Adrenal gland (tissue), 12 donors: ENCODE measurements around the gene ANK2. TPM values are rescaled to one million over a fixed set of nuclear protein-coding genes. Genes with fewer than 3 reads are reported as not detected.
"Not testable (repeated sequence)": the region's sequence is repeated elsewhere in the genome, so short reads cannot be mapped to it uniquely, and the experiment has no call there.

Experiments
- DNase-seq, 7 donors: peaks; one replicate each; pipeline ENCODE4 v3.0.0-alpha.2; 2019 to 2020
- H3K27ac ChIP-seq, 5 donors: fragments of 200-600 bp; sonication (generic) in 4 of 5; 1 replicate in 3 of 5; 2 replicates in 2 of 5; pipeline versions ENCODE4 v1.5.1 to v1.8.0; 2016 to 2020; ENCODE audit warnings: mild to moderate bottlenecking in 1 of 5
- H3K27me3 ChIP-seq: fragments of 200-600 bp; 2 replicates; pipeline ENCODE4 v1.8.0; 2021
- H3K36me3 ChIP-seq, 2 donors: fragments of 200-600 bp; replicated peaks in 1 of 2; 1 replicate in 1 of 2; 2 replicates in 1 of 2; pipeline versions ENCODE4 v1.5.1 to v1.8.0; 2018 to 2022
- H3K4me1 ChIP-seq, 2 donors: fragments of 200-600 bp; replicated peaks in 1 of 2; 1 replicate in 1 of 2; 2 replicates in 1 of 2; pipeline versions ENCODE4 v1.5.1 to v1.8.0; 2018 to 2021
- H3K4me3 ChIP-seq, 4 donors: fragments of 200-600 bp; sonication (generic) in 3 of 4; one replicate each; pipeline ENCODE4 v1.5.1; 2016 to 2018
- H3K9me3 ChIP-seq, 3 donors: fragments of 200-600 bp; sonication (generic) in 1 of 3; replicated peaks in 1 of 3; 1 replicate in 2 of 3; 2 replicates in 1 of 3; pipeline versions ENCODE4 v1.5.1 to v1.8.0; 2016 to 2021
- CTCF ChIP-seq, 6 experiments: fragments of 450-650 bp in 4 of 6; fragments of 200-600 bp in 2 of 6; sonication (generic) in 1 of 6; IDR thresholded peaks; 1 replicate in 5 of 6; 2 replicates in 1 of 6; pipeline versions ENCODE4 v1.5.1 to v1.8.0; 2016 to 2021; ENCODE audit warnings: antibody characterized with exemption in 6 of 6, mild to moderate bottlenecking in 2 of 6, moderate library complexity in 1 of 6
- POLR2A ChIP-seq, 2 donors: fragments of 450-650 bp; IDR thresholded peaks; one replicate each; pipeline ENCODE4 v1.6.1; 2017; ENCODE audit warnings: antibody characterized with exemption in 2 of 2, mild to moderate bottlenecking in 2 of 2, moderate library complexity in 1 of 2
- WGBS, 4 donors: extraction: QIAGEN DNeasy Blood & Tissue Kit in 2 of 4; methylation state at CpG; one replicate each; pipeline versions ENCODE4 v1.1.5 to v1.1.7; 2013 to 2017; 5-methylcytosine and 5-hydroxymethylcytosine counted together
- intact Hi-C, 2 donors: fragments of 100-400 bp; cut with DNase I; formaldehyde crosslinking; loops; one replicate each; pipeline versions ENCODE4 v1.14.1 to v1.15.0; 2022 to 2023
- polyA plus RNA-seq, 3 donors: library from polyadenylated mRNA; stranded (reverse); fragments of 200-250 nt in 2 of 3; fragments of 350-450 nt in 1 of 3; fragmentation: Illumina TruSeq in 1 of 3; extraction: RNeasy Lipid Tissue Mini Kit (QIAGEN cat#74804) in 1 of 3; gene quantifications; one replicate each; pipeline ENCODE4 v1.2.3, GENCODE V29; 2013 to 2014
- total RNA-seq, 9 donors: library from RNA; depleted of rRNA in 4 of 9; stranded (reverse); fragments of >200 nt in 4 of 9; fragments of 120-200 nt in 1 of 9; fragmentation: NEBNext Ultra II Directional in 1 of 9; extraction: Animal tissue kit (Norgen Biotek cat#: 25700) in 1 of 9; gene quantifications; one replicate each; pipeline versions ENCODE4 v1.1.0 to v1.2.4, GENCODE V29; 2013 to 2023
- donor health status: healthy with polysubstance abuse.
- donor health status: Bipolar disorder and iron deficiency.
- donor health status: DM: yes; HTN: yes; CAD: no.
- donor health status: DM: no; HTN: no; CAD: no.
- donor health status: DM: no; HTN: no; CAD: no.
- donor health status: DM: yes; HTN: yes; CAD: no.

ANK2 gene
- total and polyA plus RNA-seq, 12 donors = 6.5 to 229 (median 56.1) TPM

GRCh38 chr4:113179091-113179490 lies 129.6 kb downstream of the ANK2 start:
- Histone ChIP-seq H3K27me3 (no peaks in the 10 kb centered on the region), H3K27ac (no peak overlapping the region), H3K36me3 (no peaks in the 10 kb centered on the region), H3K9me3 (no peaks in the 10 kb centered on the region), H3K4me3 (no peak overlapping the region), H3K4me1 (peaks cover 0 to 18% of the 10 kb centered on the region in 2 donors)
- no peak for TF ChIP-seq POLR2A (IDR thresholded peaks at IDR 0.05)
- TF ChIP-seq CTCF (IDR thresholded peaks at IDR 0.05) = no peak
- DNase-seq = no peak
- intact Hi-C loops = no loop called here
- WGBS, 4 donors = 50 to 88% (median 60%) methylated on average over 1 of the region's 1 CpG

- WGBS, 4 donors = 57 to 68% (median 62%) methylated on average over 2 of the region's 2 CpGs
- intact Hi-C loops = no loop called here
- no peak for DNase-seq
- Histone ChIP-seq H3K9me3 (no peaks in the 10 kb centered on the region), H3K4me1 (peaks cover 0 to 18% of the 10 kb centered on the region in 2 donors), H3K27ac (no peak overlapping the region), H3K36me3 (no peaks in the 10 kb centered on the region), H3K4me3 (no peak overlapping the region), H3K27me3 (no peaks in the 10 kb centered on the region)
- TF ChIP-seq CTCF (IDR thresholded peaks at IDR 0.05) (no peak), POLR2A (IDR thresholded peaks at IDR 0.05) (no peak)
These were observed 130.5 kb downstream of the ANK2 start for GRCh38 chr4:113179996-113180395.

GRCh38 chr4:113181289-113182007 lies 132.0 kb downstream of the ANK2 start:
- Histone ChIP-seq H3K4me3 (no peak overlapping the region), H3K27ac (no peak overlapping the region), H3K36me3 (no peaks in the 10 kb centered on the region), H3K27me3 (no peaks in the 10 kb centered on the region), H3K4me1 (peaks cover 0 to 18% of the 10 kb centered on the region in 2 donors), H3K9me3 (no peaks in the 10 kb centered on the region)
- intact Hi-C loops = no loop called here
- no peak for DNase-seq
- TF ChIP-seq CTCF (IDR thresholded peaks at IDR 0.05) = no peak
- WGBS, 4 donors = 80 to 87% (median 83%) methylated on average over 11 of the region's 11 CpGs

GRCh38 chr4:113183032-113183605 lies 133.7 kb downstream of the ANK2 start:
- 59 to 77% (median 69%) methylated on average over 5 of the region's 5 CpGs for WGBS, 4 donors
- intact Hi-C loops = no loop called here
- Histone ChIP-seq H3K4me1 (peaks cover 0 to 18% of the 10 kb centered on the region in 2 donors), H3K27me3 (no peaks in the 10 kb centered on the region), H3K9me3 (no peaks in the 10 kb centered on the region), H3K27ac (no peak overlapping the region), H3K36me3 (no peaks in the 10 kb centered on the region), H3K4me3 (no peak overlapping the region)
- TF ChIP-seq CTCF (IDR thresholded peaks at IDR 0.05) (no peak), POLR2A (IDR thresholded peaks at IDR 0.05) (no peak)
- DNase-seq = no peak

GRCh38 chr4:113186220-113186619 lies 136.8 kb downstream of the ANK2 start:
- peaks cover 0 to 11% of the 10 kb centered on the region in 2 donors for H3K4me1 ChIP-seq
- DNase-seq, H3K9me3 ChIP-seq, H3K4me3 ChIP-seq, intact Hi-C loops, H3K27ac ChIP-seq, H3K36me3 ChIP-seq, H3K27me3 ChIP-seq: not testable (repeated sequence)
- 33 to 48% (median 47%) methylated on average over 4 of the region's 4 CpGs for WGBS, 4 donors
